ENCODE results near the gene QRFPR. TPM values are rescaled to one million over a fixed set of nuclear protein-coding genes. Genes with fewer than 3 reads are reported as not detected.

QRFPR gene
- total RNA-seq (2022; extraction: Qiagen RNA extraction) = 0.06 to 0.13 TPM (median 0.10 TPM) in 4 of 5 replicates, not detected in the other

DNA sequence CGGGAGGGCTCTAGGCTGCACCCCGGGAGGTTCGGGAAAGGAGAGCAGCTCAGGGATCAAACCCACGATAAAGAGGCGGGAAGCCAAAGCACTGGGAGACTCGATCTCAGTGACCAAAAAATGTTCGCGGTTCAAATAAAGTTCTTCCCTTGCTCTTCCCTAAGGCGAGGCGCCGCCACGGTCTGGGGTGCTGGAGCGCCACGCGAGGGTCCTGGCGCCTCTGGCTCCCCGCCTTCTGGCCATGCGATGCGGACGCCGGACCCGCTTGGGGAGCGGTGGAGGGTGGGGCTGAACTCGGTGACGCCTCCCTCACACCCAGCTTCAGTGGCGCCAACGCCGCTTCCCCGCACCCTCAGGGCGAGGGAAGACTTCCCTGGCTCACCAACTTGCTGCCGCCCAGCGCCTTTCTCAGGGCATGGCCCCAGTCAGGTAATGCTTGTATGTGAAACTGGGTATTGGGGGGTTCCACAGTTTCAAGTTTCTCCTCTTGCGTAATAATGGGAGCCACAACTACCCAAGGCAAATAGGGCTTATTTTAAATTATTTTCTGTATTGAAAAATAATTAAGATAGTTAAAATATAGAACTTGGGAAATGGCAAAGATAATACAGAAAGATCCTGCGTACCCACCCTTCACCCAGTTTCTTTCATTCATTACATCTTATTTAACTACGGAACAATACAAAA, at the start of gene QRFPR:
QRFPR (minus strand) TSS at position 243 of the 687 bp plus-strand sequence. CDS start 371 bp downstream, outside the sequence.

Other genes with a start within 250 kb of the QRFPR start
- gene TNIP3, start 216.7 kb downstream of the QRFPR start, total RNA-seq (2022; extraction: Qiagen RNA extraction) = 0.07 to 0.43 TPM (median 0.24 TPM) in 5 replicates

Data from A549 treated with dexamethasone at 1 μM for 4 hours (cell line).